IMR-90 (cell line): Measurements from ENCODE around the gene MUC21.

Experiments used
- CEBPB ChIP-seq: IDR thresholded peaks from 2 replicates; pipeline ENCODE4 v1.6.1; 2012; ENCODE audit warnings: low read depth, low read length, improper control_type of control experiment
- CHD1 ChIP-seq: IDR thresholded peaks from 2 replicates; pipeline ENCODE4 v1.6.1; 2012; ENCODE audit warnings: low read depth, low read length, improper control_type of control experiment
- MAFK ChIP-seq: IDR thresholded peaks from 2 replicates; pipeline ENCODE4 v1.6.1; 2012; ENCODE audit warnings: low read depth, low read length, improper control_type of control experiment
- MAZ ChIP-seq: IDR thresholded peaks from 2 replicates; pipeline ENCODE4 v1.6.1; 2012; ENCODE audit warnings: low read depth, mild to moderate bottlenecking, low read length, improper control_type of control experiment, moderate library complexity, borderline replicate concordance
- MXI1 ChIP-seq: IDR thresholded peaks from 2 replicates; pipeline ENCODE4 v1.6.1; 2012; ENCODE audit warnings: low read depth, mild to moderate bottlenecking, low read length, moderate library complexity, borderline replicate concordance
- NFE2L2 ChIP-seq: fragments of 150-350 bp; IDR thresholded peaks from 2 replicates; pipeline ENCODE4 v1.6.1; 2016; ENCODE audit warnings: low read depth, mild to moderate bottlenecking, low read length
- POLR2A ChIP-seq: IDR thresholded peaks from 2 replicates; pipeline ENCODE4 v1.6.1; 2012; ENCODE audit warnings: mild to moderate bottlenecking, low read depth, low read length
- RAD21 ChIP-seq: IDR thresholded peaks from 2 replicates; pipeline ENCODE4 v1.6.1; 2012; ENCODE audit warnings: low read length, improper control_type of control experiment
- RCOR1 ChIP-seq: IDR thresholded peaks from 2 replicates; pipeline ENCODE4 v1.6.1; 2012; ENCODE audit warnings: mild to moderate bottlenecking, low read length, improper control_type of control experiment; ENCODE audit not compliant: insufficient replicate concordance
- RFX5 ChIP-seq: IDR thresholded peaks from 2 replicates; pipeline ENCODE4 v1.8.0; 2012; ENCODE audit warnings: low read depth, mild to moderate bottlenecking, low read length, moderate library complexity
- TF ChIP-seq, protein P1 (sequence below): conservative IDR thresholded peaks from 2 replicates; pipeline ENCODE4 v1.5.1; 2012; ENCODE audit warnings: mild to moderate bottlenecking, low read depth, low read length, improper control_type of control experiment
- TF ChIP-seq, protein P2 (sequence below): fragments of 150-350 bp; IDR thresholded peaks from 2 replicates; pipeline ENCODE4 v1.6.1; 2017; ENCODE audit warnings: mild to moderate bottlenecking, antibody characterized with exemption, low read length, low read depth
- TF ChIP-seq, protein P3 (sequence below): fragments of 150-350 bp; IDR thresholded peaks from 2 replicates; pipeline ENCODE4 v1.6.1; 2016; ENCODE audit warnings: low read depth, mild to moderate bottlenecking, low read length, moderate library complexity, borderline replicate concordance

DNA sequence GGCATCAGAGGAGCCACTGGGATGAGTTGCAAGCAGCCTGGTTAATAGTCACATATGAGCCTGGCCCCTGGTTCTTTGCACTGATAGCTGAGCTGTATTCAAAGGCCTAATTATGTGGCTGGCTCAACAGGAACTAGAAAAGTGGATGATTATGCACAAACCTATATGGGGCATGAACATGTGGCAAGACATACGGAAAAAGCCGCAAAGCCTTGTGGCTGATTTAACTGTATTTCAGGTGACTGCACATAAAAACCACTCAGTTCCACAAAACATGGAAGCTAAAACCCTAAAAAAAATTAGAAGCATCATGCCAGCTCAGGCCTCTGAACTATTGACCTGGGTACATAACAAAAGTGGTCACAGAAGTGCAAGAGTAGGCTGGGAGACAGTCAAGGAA, 13.8 kb downstream of the MUC21 start:
- TF ChIP-seq, protein P1, sequence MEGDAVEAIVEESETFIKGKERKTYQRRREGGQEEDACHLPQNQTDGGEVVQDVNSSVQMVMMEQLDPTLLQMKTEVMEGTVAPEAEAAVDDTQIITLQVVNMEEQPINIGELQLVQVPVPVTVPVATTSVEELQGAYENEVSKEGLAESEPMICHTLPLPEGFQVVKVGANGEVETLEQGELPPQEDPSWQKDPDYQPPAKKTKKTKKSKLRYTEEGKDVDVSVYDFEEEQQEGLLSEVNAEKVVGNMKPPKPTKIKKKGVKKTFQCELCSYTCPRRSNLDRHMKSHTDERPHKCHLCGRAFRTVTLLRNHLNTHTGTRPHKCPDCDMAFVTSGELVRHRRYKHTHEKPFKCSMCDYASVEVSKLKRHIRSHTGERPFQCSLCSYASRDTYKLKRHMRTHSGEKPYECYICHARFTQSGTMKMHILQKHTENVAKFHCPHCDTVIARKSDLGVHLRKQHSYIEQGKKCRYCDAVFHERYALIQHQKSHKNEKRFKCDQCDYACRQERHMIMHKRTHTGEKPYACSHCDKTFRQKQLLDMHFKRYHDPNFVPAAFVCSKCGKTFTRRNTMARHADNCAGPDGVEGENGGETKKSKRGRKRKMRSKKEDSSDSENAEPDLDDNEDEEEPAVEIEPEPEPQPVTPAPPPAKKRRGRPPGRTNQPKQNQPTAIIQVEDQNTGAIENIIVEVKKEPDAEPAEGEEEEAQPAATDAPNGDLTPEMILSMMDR, result no peak
- TF ChIP-seq MAZ, result no peak
- no peak for TF ChIP-seq POLR2A
- no peak for TF ChIP-seq MXI1
- no peak for TF ChIP-seq RAD21
- TF ChIP-seq RFX5, result no peak
- TF ChIP-seq, protein P2, sequence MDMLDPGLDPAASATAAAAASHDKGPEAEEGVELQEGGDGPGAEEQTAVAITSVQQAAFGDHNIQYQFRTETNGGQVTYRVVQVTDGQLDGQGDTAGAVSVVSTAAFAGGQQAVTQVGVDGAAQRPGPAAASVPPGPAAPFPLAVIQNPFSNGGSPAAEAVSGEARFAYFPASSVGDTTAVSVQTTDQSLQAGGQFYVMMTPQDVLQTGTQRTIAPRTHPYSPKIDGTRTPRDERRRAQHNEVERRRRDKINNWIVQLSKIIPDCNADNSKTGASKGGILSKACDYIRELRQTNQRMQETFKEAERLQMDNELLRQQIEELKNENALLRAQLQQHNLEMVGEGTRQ, result no peak
- no peak for TF ChIP-seq RCOR1
- TF ChIP-seq, protein P3, sequence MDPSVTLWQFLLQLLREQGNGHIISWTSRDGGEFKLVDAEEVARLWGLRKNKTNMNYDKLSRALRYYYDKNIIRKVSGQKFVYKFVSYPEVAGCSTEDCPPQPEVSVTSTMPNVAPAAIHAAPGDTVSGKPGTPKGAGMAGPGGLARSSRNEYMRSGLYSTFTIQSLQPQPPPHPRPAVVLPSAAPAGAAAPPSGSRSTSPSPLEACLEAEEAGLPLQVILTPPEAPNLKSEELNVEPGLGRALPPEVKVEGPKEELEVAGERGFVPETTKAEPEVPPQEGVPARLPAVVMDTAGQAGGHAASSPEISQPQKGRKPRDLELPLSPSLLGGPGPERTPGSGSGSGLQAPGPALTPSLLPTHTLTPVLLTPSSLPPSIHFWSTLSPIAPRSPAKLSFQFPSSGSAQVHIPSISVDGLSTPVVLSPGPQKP, result no peak
- no peak for TF ChIP-seq NFE2L2
- no peak for TF ChIP-seq CEBPB
- no peak for TF ChIP-seq MAFK
- TF ChIP-seq CHD1, result no peak
